Vagina (tissue), 2 donors: ENCODE data around the gene TMEM163. TPM values are rescaled to one million over a fixed set of nuclear protein-coding genes. Genes with fewer than 3 reads are reported as not detected.
"Not testable (repeated sequence)": the region's sequence is repeated elsewhere in the genome, so short reads cannot be mapped to it uniquely, and the experiment has no call there.

ENCODE experiments used
- DNase-seq, 2 donors: peaks; one replicate each; pipeline ENCODE4 v3.0.0-alpha.2; 2017; ENCODE audit errors: extremely low spot score in 2 of 2
- H3K27ac ChIP-seq: fragments of 200-600 bp; sonication (generic); one replicate; pipeline ENCODE4 v1.5.1; 2019
- H3K27me3 ChIP-seq: fragments of 200-600 bp; sonication (generic); one replicate; pipeline ENCODE4 v1.5.1; 2019
- H3K36me3 ChIP-seq, 2 donors: fragments of 200-600 bp; sonication (generic); one replicate each; pipeline ENCODE4 v1.5.1; 2017 to 2019
- H3K4me1 ChIP-seq: fragments of 200-600 bp; sonication (generic); one replicate; pipeline ENCODE4 v1.5.1; 2019
- H3K4me3 ChIP-seq, 2 donors: fragments of 200-600 bp; sonication (generic); 1 replicate in 1 of 2; 2 replicates in 1 of 2; pipeline ENCODE4 v1.5.1; 2016 to 2019
- H3K9me3 ChIP-seq: fragments of 200-600 bp; sonication (generic); one replicate; pipeline ENCODE4 v1.5.1; 2019
- POLR2A ChIP-seq, 2 donors: fragments of 450-650 bp; IDR thresholded peaks; one replicate each; pipeline ENCODE4 v1.6.1; 2017; ENCODE audit warnings: antibody characterized with exemption in 2 of 2, mild to moderate bottlenecking in 2 of 2, moderate library complexity in 2 of 2
- POLR2AphosphoS5 ChIP-seq, 2 donors: sonication (generic); formaldehyde crosslinking; IDR thresholded peaks; one replicate each; pipeline ENCODE4 v1.9.0; 2017; ENCODE audit warnings: antibody characterized with exemption in 2 of 2, mild to moderate bottlenecking in 2 of 2, low read depth in 1 of 2; ENCODE audit not compliant: insufficient read depth in 1 of 2
- intact Hi-C: fragments of 100-400 bp; cut with DNase I; formaldehyde crosslinking; loops from one replicate; pipeline ENCODE4 v1.15.1; 2023
- total RNA-seq: library from RNA; depleted of rRNA; stranded (reverse); fragments of >200 nt; gene quantifications from one replicate; pipeline ENCODE4 v1.2.3, GENCODE V29; 2016
- TF ChIP-seq, protein P1 (sequence below), 3 experiments: fragments of 450-650 bp in 2 of 3; fragments of 200-600 bp in 1 of 3; sonication (generic) in 1 of 3; IDR thresholded peaks; one replicate each; pipeline ENCODE4 v1.5.1; 2017 to 2019; ENCODE audit warnings: antibody characterized with exemption in 3 of 3, mild to moderate bottlenecking in 2 of 3, moderate library complexity in 2 of 3

Gene TMEM163
- total RNA-seq, 1 donor from 2014 or later, result not detected

DNA sequence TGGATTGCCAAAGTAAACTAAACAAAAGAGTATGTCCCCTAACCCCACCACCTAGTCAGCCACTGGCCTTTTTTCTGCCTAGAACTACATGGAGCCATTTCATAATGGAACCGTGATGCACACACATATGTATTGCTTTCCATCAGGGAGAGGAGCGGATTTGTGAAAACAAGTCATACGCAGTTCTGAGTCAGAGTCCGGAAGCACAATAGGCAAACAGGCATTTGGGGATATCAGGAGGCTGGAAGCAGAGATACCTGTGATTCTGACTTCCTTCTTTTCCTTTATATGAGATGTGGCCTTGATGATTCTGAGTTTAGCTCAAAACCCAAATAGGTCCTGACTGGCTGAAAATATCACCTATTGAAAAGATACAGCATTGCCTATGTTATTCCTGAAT lies 93.5 kb downstream of the TMEM163 start:
- TF ChIP-seq POLR2AphosphoS5 (IDR thresholded peaks at IDR 0.05; ENCODE audit: insufficient read depth in 1 of 2, low read depth in 1 of 2) (no peak), POLR2A (IDR thresholded peaks at IDR 0.05) (no peak)
- TF ChIP-seq, protein P1, sequence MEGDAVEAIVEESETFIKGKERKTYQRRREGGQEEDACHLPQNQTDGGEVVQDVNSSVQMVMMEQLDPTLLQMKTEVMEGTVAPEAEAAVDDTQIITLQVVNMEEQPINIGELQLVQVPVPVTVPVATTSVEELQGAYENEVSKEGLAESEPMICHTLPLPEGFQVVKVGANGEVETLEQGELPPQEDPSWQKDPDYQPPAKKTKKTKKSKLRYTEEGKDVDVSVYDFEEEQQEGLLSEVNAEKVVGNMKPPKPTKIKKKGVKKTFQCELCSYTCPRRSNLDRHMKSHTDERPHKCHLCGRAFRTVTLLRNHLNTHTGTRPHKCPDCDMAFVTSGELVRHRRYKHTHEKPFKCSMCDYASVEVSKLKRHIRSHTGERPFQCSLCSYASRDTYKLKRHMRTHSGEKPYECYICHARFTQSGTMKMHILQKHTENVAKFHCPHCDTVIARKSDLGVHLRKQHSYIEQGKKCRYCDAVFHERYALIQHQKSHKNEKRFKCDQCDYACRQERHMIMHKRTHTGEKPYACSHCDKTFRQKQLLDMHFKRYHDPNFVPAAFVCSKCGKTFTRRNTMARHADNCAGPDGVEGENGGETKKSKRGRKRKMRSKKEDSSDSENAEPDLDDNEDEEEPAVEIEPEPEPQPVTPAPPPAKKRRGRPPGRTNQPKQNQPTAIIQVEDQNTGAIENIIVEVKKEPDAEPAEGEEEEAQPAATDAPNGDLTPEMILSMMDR (IDR thresholded peaks at IDR 0.05), result no peak
- no peaks in the 10 kb centered on the region for H3K27me3 ChIP-seq
- H3K4me1 ChIP-seq, result no peaks in the 10 kb centered on the region
- H3K4me3 ChIP-seq, result no peak overlapping the region
- intact Hi-C loops, result no loop called here
- no peaks in the 10 kb centered on the region for H3K36me3 ChIP-seq
- no peaks in the 10 kb centered on the region for H3K9me3 ChIP-seq
- H3K27ac ChIP-seq, result no peak overlapping the region
- no peak for DNase-seq

DNA sequence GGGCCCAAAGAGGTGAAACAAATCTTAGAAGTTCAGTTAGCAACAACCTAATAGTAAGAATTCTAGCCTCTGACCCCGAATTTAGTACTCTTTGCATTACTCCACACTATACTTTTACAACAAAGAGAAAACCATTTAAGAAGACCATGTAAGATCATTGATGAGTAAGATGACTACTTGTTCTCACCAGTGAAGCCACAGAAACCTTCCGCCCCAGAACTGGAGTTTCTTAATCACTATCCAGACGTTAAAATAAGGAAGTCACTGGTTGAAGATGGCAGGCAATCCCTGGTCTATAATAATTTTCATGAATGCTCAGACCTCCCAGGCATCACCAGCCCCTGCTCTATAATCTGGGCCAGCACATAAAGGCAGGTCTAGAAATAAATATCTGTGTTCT lies 95.0 kb downstream of the TMEM163 start:
- no peak overlapping the region for H3K4me3 ChIP-seq
- no peak overlapping the region for H3K27ac ChIP-seq
- H3K4me1 ChIP-seq, result no peaks in the 10 kb centered on the region
- no peak for DNase-seq
- TF ChIP-seq, protein P1 (IDR thresholded peaks at IDR 0.05), result no peak
- TF ChIP-seq POLR2A (IDR thresholded peaks at IDR 0.05), result no peak
- TF ChIP-seq POLR2AphosphoS5 (IDR thresholded peaks at IDR 0.05; ENCODE audit: insufficient read depth in 1 of 2, low read depth in 1 of 2), result no peak
- no peaks in the 10 kb centered on the region for H3K9me3 ChIP-seq
- intact Hi-C loops, result no loop called here
- H3K36me3 ChIP-seq, result no peaks in the 10 kb centered on the region
- H3K27me3 ChIP-seq, result no peaks in the 10 kb centered on the region

DNA sequence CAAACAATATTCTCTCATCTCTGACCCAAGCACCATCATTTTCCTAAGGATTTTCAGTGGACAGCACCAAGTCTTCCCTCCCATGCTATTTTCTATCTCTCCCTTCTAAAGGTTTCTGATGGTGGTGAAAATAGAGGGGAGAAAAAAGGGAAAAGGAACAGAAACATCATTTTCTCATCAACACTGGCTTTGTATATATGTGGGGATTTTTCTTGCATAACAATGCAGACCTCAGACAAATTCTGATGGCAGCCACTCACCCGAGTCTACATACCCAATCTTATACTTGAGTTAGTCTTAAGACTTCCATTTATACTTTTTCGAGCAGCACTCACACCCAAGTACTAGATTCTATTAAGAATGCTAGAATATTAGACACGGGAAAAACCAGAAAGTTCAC lies 95.8 kb downstream of the TMEM163 start:
- intact Hi-C loops, result no loop called here
- Histone ChIP-seq H3K27ac (no peak overlapping the region), H3K4me3 (no peak overlapping the region)

DNA sequence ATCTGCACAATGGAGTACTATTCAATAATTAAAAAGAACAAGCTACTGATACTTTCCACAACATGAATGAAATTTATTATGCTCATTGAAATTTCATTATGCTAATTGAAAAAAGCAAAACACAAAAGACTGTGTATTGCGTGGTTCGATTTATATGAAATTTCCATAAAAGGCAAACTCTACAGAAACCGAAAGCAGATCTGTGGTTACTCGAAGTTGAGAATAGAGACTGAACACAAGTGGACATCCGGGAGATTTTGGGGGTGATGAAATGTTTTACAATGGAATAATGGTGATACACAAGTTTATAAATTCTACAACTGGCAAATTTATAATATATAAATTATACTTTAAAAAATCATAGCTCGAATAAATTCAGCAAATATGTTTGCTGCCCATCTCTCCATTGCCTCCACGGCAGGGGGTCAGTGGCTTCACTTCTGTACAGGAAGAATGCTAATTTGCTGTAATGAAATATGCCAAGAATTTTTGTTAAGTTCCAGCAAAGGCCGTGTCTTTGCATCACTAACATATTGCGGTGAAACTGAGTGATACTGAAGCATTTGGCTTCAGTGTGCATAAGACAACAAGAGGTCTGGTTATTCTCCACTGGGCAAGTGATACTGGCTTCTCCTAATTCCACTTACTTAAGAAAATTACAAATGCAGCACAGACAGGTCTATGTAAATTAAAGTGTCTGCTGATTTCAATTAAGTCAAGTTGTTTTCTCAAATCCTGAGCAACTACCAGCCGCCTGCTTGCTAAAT lies 96.7 kb downstream of the TMEM163 start:
- Histone ChIP-seq H3K36me3 (no peaks in the 10 kb centered on the region), H3K4me1 (no peaks in the 10 kb centered on the region), H3K27ac (no peak overlapping the region), H3K9me3 (no peaks in the 10 kb centered on the region), H3K27me3 (no peaks in the 10 kb centered on the region), H3K4me3 (no peak overlapping the region)
- no peak for TF ChIP-seq POLR2AphosphoS5 (IDR thresholded peaks at IDR 0.05; ENCODE audit: insufficient read depth in 1 of 2, low read depth in 1 of 2)
- TF ChIP-seq POLR2A (IDR thresholded peaks at IDR 0.05), result no peak
- TF ChIP-seq, protein P1 (IDR thresholded peaks at IDR 0.05), result no peak
- no peak for DNase-seq
- intact Hi-C loops, result no loop called here

More for the DNA sequence above, 95.8 kb downstream of the TMEM163 start:
- no peak for DNase-seq
- TF ChIP-seq, protein P1 (IDR thresholded peaks at IDR 0.05), result no peak
- no peak for TF ChIP-seq POLR2AphosphoS5 (IDR thresholded peaks at IDR 0.05; ENCODE audit: insufficient read depth in 1 of 2, low read depth in 1 of 2)
- TF ChIP-seq POLR2A (IDR thresholded peaks at IDR 0.05), result no peak
- Histone ChIP-seq H3K36me3 (no peaks in the 10 kb centered on the region), H3K27me3 (no peaks in the 10 kb centered on the region), H3K9me3 (no peaks in the 10 kb centered on the region), H3K4me1 (no peaks in the 10 kb centered on the region)

DNA sequence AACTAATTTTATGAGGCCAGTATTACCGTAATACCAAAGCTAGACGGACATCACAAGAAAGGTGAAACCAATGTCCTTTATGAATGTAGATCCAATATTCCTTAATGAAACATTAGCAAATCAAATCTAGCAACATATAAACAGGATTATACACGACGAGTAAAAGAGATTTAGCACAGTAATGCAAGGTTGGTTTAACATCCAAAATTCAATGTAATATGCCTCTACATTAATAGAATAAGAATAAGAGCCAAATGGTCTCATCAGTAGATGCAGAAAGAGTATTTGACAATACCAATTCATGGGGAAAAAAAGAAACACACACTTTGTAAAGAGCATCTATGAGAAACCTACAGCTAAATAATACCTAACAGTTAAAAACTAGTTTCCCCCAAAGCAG lies 99.5 kb downstream of the TMEM163 start:
- TF ChIP-seq, protein P1 (IDR thresholded peaks at IDR 0.05), result no peak
- TF ChIP-seq POLR2A (IDR thresholded peaks at IDR 0.05), result no peak
- no peak for TF ChIP-seq POLR2AphosphoS5 (IDR thresholded peaks at IDR 0.05; ENCODE audit: insufficient read depth in 1 of 2, low read depth in 1 of 2)
- Histone ChIP-seq H3K27ac (no peak overlapping the region), H3K4me1 (no peaks in the 10 kb centered on the region), H3K27me3 (no peaks in the 10 kb centered on the region), H3K4me3 (no peak overlapping the region), H3K9me3 (no peaks in the 10 kb centered on the region), H3K36me3 (no peaks in the 10 kb centered on the region)
- intact Hi-C loops, result no loop called here
- DNase-seq, result no peak

DNA sequence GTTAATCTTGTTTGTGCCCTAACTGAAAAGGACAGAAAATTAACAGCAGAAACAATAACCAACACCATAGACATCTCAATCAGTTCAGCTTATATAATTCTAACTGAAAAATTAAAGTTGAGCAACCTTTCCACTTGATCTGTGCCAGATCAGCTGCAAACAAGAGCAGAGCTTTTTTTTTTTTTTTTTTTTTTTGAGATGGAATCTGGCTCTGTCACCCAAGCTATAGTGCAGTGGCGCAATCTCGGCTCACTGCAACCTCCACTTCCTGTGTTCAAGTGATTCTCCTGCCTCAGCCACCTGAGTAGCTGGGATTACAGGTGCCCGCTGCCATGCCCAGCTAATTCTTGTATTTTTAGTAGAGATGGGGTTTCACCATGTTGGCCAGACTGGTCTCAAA lies 103.3 kb downstream of the TMEM163 start:
- intact Hi-C loops, H3K27me3 ChIP-seq, H3K36me3 ChIP-seq, H3K4me1 ChIP-seq, H3K27ac ChIP-seq, H3K9me3 ChIP-seq, H3K4me3 ChIP-seq, DNase-seq: not testable (repeated sequence)
